A204.1 (cell line): ENCODE results near the gene DPP10.

Experiments used
- FAIRE-seq: peaks from 2 replicates; lab custom pipeline; 2012; peaks lifted over from hg19 to GRCh38; lab: Jason Lieb, UNC

DPP10 gene

GRCh38 chr2:115569547-115569946 lies 1127.1 kb downstream of the DPP10 start:
- FAIRE-seq = no peak

- FAIRE-seq = no peak
Measured at GRCh38 chr2:115572746-115573145, 1130.3 kb downstream of the DPP10 start.

GRCh38 chr2:115573756-115574155 lies 1131.3 kb downstream of the DPP10 start:
- no peak for FAIRE-seq

DNA sequence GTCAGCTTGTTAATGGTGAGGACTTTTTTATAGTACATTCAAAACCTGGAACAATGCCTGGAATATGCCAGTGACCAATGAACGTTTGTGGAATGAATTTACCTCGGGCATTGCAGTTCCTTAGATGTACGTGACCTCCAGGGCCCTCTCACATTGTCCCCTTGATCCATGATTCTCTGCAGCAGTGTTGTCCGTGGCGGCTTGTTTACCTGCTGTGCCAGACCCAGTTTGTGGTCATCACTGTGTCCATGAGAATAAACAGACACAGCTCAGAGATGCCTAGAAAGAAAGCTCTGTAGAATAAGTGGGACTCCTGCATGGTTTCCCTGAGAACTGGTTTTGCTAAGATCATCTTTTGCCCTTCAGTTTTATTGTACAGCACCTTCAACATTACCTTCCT lies 1132.2 kb downstream of the DPP10 start:
- no peak for FAIRE-seq

DNA sequence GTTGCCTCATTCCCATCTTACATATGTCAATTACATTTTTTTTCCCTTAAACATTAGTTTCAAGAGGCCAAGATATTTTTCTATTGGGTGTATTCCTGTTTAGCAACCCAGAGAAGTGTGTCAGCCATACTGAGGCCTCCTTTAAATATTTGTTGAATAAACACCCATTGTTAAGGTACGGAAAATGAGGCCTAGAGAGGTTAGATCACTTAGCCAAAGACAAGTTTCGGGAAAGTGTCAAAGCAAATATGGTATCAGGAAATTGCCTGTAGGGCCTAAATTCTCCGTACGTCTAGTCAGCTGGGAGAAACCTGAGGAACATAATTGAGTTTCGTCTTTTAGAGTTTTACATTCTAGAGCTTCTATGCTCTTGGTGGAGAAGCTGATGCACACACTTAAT lies 1138.3 kb downstream of the DPP10 start:
- no peak for FAIRE-seq

GRCh38 chr2:115584507-115584906 lies 1142.1 kb downstream of the DPP10 start:
- no peak for FAIRE-seq

- FAIRE-seq = no peak
Measured at GRCh38 chr2:115596659-115597375, 1154.4 kb downstream of the DPP10 start.

- no peak for FAIRE-seq
Measured at GRCh38 chr2:115603285-115603684, 1160.8 kb downstream of the DPP10 start.

DNA sequence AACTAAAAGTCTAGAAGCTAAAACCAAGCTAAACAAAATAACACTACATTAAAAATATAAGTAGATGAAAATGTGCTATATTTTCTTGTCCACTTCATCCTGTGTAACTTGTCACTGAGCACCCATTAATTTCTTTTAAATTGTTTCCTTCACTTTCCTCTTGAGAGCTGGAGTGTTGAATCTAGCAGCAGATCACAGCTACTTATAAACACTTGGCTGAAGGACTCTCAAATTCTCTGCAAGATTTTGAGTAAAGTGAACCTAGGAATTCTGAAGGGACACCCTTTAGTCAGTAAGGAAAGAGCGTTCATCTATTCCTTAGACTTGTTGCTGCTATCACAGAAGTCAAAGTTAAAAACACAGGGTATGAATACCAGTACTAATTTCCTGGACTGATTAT lies 1163.9 kb downstream of the DPP10 start:
- no peak for FAIRE-seq

- FAIRE-seq = no peak
Measured at GRCh38 chr2:115609978-115610377, 1167.5 kb downstream of the DPP10 start.

DNA sequence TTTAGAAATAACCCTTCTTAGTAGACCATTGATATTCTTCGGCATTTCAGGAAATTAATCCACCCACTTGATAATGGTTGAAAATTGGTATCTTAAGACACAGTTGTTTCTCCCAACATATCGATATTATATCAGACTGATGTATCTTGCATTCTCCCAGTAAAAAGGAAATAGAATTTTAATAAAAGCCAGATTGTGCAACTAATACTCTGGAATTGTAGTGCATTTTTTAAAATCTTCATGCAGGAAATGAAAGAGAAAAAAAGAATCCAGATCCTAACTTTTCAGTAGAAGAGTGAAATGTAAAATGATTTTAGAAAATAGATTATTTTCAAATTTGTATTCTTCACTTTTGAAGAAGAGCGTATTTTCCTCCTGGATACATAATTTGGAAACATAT lies 1168.4 kb downstream of the DPP10 start:
- no peak for FAIRE-seq

DNA sequence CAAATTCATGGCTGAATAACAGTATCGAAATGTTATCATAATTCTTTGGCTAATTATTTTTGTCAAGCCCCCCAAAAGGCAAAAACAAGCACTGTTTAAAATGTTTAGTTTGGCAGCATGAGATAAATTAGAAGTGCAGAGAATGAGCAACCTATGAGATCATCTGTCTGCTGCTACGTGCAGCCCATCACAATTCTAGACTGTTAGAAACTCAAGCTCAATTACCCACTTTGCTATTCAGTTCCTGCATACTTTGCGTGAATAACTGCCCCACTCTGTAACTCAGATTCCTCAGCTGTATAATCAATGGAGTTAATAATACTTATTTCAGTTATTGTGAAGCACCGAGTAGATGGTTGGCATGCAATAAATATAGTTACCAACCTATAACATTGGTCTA lies 1181.9 kb downstream of the DPP10 start:
- FAIRE-seq = no peak

- FAIRE-seq = no peak
Measured at GRCh38 chr2:115634578-115634977, 1192.1 kb downstream of the DPP10 start.

- FAIRE-seq = no peak
Measured at GRCh38 chr2:115635430-115635829, 1193.0 kb downstream of the DPP10 start.

DNA sequence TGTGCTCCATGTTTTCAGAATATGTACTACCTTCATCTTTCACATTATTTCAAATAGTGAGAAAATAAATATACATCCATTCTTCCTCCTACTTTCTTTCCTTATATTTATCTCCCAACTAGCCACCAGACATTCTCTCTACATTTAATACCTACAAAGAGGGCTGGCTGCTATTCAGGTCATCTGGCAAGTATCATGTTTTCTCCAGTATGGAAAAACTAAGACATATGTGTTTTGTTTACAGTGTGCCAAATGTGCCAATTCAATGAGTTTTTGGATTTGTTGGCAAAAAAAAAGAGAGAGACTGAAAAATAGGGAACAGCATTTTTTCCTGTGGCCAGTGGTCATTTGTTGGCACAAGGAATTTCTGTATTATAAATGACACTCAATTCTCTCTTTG lies 1207.3 kb downstream of the DPP10 start:
- FAIRE-seq = no peak

DNA sequence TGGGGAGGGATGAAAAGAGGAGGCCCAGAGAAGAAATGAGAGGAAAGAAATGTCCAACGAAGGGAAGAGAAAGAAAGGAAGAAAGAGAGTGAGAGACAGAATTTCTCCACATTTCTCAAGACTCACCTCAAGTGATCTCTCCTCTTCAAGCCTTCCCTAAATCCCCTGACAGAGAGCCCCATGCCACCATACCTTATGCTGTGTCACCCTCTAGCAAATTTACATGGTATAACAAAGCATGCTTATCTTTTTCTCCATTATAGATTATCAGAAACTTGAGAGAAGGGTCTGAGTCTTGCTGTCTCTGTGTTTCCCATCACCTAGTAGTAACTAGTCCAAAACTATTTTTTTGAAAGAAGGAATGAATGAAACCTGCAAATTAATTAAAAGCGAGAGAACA lies 1208.4 kb downstream of the DPP10 start:
- FAIRE-seq = no peak

DNA sequence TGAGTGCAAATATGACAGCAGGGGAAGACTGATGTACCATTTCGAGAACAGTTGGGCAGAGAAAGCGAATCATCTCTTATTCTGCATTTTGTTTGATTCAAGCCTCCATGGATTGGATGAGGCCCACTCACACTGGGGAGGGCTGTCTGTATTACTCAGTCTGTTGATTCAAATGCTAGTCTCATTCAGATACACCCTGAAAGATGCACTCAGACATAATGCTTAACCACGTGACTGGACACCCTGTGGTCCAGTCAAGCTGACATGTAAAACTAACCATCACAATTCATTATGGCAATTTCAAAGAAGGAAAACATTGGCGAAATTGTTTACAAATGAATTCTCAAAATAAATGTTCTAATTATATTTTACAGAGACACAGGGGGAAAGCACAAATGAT lies 1210.2 kb downstream of the DPP10 start:
- FAIRE-seq = no peak

- FAIRE-seq = no peak
Measured at GRCh38 chr2:115654362-115654761, 1211.9 kb downstream of the DPP10 start.

DNA sequence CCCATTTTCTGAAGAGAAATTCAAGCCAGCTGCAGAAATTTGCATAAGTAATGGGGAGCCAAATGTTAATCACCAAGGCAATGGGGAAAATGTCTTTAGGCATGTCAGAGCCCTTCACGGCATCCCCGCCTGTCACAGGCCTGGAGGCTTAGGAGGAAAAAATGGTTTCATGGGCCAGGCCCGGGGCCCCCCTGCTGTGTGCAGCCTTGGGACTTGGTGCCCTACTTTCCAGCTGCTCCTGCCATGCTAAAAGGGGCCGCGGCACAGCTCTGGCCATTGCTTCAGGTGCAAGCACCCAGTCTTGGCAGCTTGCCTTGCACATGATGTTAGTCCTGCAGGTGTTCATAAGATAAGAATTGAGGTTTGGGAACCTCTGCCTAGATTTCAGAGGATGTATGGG lies 1235.7 kb downstream of the DPP10 start:
- no peak for FAIRE-seq

DNA sequence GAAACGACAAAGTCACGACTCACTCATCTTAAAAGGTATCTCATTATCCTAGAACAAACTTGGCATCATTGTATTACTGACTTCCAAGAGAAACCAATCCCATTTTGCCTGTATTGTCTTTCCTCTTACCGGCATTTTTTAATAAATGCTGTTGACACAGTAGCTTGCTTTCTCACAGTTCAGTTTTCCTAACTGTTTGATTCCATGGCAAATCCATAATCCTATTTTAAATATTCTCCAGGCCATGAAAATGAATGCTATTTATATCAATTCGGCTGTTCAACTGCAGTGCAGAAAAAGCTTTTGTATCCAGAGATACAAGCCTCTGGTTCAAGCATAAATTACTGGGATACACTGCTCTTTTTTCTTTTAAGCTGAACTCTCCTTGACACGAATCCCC lies 1241.9 kb downstream of the DPP10 start:
- no peak for FAIRE-seq

DNA sequence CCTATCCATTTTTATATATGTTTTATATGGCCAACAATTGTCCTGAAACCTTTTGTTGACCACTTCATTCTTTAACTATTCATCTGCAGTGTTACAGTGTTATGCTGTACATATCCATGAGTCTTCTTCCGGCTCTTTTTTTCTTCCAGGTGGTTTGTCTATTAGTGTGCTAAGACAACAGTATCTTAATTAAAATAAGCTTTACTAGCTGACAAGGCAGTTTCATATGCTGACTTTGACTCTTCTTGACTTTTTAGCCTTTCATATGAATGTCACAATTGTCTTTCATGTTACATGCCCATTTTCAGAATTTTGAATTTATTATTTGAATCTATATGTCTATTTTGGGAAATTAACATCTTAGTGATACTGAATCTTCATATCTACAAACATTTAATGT lies 1249.0 kb downstream of the DPP10 start:
- no peak for FAIRE-seq

DNA sequence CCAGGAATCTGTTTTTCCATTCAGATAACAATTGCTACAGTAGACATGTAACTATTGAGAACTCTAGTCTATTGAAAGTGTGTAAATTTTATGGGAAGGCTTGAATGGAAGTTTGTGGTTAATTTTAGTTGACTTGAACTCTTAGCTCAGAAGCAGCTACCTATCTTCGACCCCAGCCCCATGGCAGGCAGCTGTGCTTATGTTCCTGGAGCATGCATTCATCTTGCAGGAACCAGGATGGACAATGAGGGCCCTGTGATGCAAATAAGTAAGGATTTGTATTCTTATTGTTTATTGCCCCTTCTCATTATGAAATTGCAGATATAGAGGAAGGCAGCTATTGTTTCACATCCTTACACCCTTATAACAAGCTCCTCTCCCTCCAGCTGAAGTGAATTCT lies 1252.2 kb downstream of the DPP10 start:
- no peak for FAIRE-seq

DNA sequence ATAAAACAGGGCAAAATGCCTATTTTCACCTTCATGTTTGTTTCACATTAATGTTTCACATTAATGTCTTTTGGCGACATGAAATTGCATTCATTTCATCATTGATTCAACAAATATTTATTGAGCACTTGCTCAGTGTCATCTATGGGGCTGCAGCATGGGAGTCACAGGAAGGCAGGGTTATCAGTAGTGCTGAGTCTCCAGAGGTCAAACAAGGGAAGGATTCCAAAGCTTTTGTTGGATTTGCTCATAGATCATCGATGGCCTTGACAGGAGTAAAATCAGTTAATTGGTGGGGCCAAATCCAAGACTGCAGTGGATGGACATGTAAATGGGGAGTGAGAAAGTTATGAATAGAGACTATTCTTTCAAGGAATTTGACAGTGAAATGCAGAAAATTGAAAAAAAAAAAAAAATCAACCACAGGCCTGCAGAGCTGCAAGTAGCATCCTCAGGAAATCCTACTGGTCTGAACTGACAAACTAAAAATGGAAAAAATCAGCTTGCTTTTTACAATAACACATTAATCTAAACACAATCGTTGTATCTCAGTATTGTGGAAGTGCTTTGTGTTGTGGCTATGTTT lies 1290.8 kb downstream of the DPP10 start:
- no peak for FAIRE-seq

- FAIRE-seq = no peak
Measured at GRCh38 chr2:115738111-115738510, 1295.7 kb downstream of the DPP10 start.
